Endothelial cell of umbilical vein (primary cell): ENCODE data around the gene RAB11FIP3. TPM values are rescaled to one million over a fixed set of nuclear protein-coding genes. Genes with fewer than 3 reads are reported as not detected.

Experiments used
- BruUV-seq: library from RNA; stranded (reverse); fragments of 400-500 nt; replicated peaks from 2 replicates; lab custom pipeline; 2021; lab: Mats Ljungman, UMichigan
- CTCF ChIA-PET: fragments of 300-600, 350-600 bp; sonication (Branson Sonifier 250); formaldehyde crosslinking; loops from one replicate; lab custom pipeline; 2021; ENCODE audit warnings: antibody characterized with exemption, inconsistent platforms; lab: Charles Lee
- POLR2A ChIA-PET: fragments of 300-600, 350-600 bp; sonication (Branson Sonifier 250); formaldehyde crosslinking; loops from one replicate; lab custom pipeline; 2021; ENCODE audit warnings: antibody characterized with exemption, inconsistent platforms; lab: Charles Lee
- DNase-seq: peaks from one replicate; pipeline ENCODE4 v3.0.0-alpha.2; 2011; ENCODE audit warnings: low read depth, low spot score
- FAIRE-seq: peaks from 2 replicates; lab custom pipeline; 2011; peaks lifted over from hg19 to GRCh38; lab: Jason Lieb, UNC
- H2AFZ ChIP-seq: 2 replicates; pipeline ENCODE4 v1.6.0; 2012; ENCODE audit warnings: low read depth, low read length, control low read depth, inconsistent platforms
- H3K27ac ChIP-seq: 2 replicates; pipeline ENCODE4 v1.5.1; 2011; ENCODE audit warnings: low read depth, mild to moderate bottlenecking, control low read depth, low read length, moderate library complexity; ENCODE audit not compliant: insufficient read depth
- H3K27me3 ChIP-seq, 2 experiments: 2 replicates each; pipeline versions ENCODE4 v1.6.0 to v1.6.1; 2011; ENCODE audit warnings: low read length in 2 of 2, mixed read lengths in 1 of 2; ENCODE audit not compliant: control insufficient read depth in 2 of 2, insufficient read depth in 2 of 2
- H3K36me3 ChIP-seq, 2 experiments: 2 replicates in 1 of 2; 3 replicates in 1 of 2; pipeline ENCODE4 v1.5.1; 2011; ENCODE audit warnings: low read length in 2 of 2, mild to moderate bottlenecking in 1 of 2, moderate library complexity in 1 of 2; ENCODE audit not compliant: control insufficient read depth in 2 of 2, insufficient read depth in 2 of 2; ENCODE audit errors: extremely low read depth in 1 of 2
- H3K4me1 ChIP-seq: 3 replicates; pipeline ENCODE4 v1.5.1; 2011; ENCODE audit warnings: mild to moderate bottlenecking, low read length; ENCODE audit not compliant: control insufficient read depth, insufficient read depth; ENCODE audit errors: extremely low read depth
- H3K4me2 ChIP-seq: 2 replicates; pipeline ENCODE4 v1.6.1; 2011; ENCODE audit warnings: low read length, control low read depth, mixed read lengths; ENCODE audit not compliant: insufficient read depth
- H3K4me3 ChIP-seq, 3 experiments: fragments of 200-600 bp in 1 of 3; sonication (generic), shearing (Covaris generic) in 1 of 3; replicated peaks in 1 of 3; 2 replicates each; pipeline ENCODE4 v1.5.1; 2011 to 2016; ENCODE audit warnings: control low read depth in 3 of 3, low read length in 3 of 3, mild to moderate bottlenecking in 2 of 3, inconsistent platforms in 1 of 3, low read depth in 1 of 3, moderate library complexity in 1 of 3; ENCODE audit not compliant: insufficient read depth in 1 of 3
- H3K79me2 ChIP-seq: 2 replicates; pipeline ENCODE4 v1.6.0; 2012; ENCODE audit warnings: low read length, inconsistent platforms; ENCODE audit not compliant: control insufficient read depth, insufficient read depth
- H3K9ac ChIP-seq: replicated peaks from 2 replicates; pipeline ENCODE3; 2011; ENCODE audit warnings: low read length, control low read depth; ENCODE audit not compliant: insufficient read depth; ENCODE audit errors: extremely low read depth
- H3K9me1 ChIP-seq: replicated peaks from 3 replicates; pipeline ENCODE4 v1.6.0; 2011; ENCODE audit warnings: mild to moderate bottlenecking, low read length; ENCODE audit not compliant: control insufficient read depth, insufficient read depth; ENCODE audit errors: extremely low read depth
- H3K9me3 ChIP-seq: replicated peaks from 2 replicates; pipeline ENCODE4 v1.5.1; 2012; ENCODE audit warnings: low read length, inconsistent platforms; ENCODE audit not compliant: control insufficient read depth, insufficient read depth
- H4K20me1 ChIP-seq: replicated peaks from 2 replicates; pipeline ENCODE3; 2011; ENCODE audit warnings: mild to moderate bottlenecking, low read length; ENCODE audit not compliant: control insufficient read depth, insufficient read depth; ENCODE audit errors: extremely low read depth
- CTCF ChIP-seq, 2 donors: IDR thresholded peaks; 1 replicate in 1 of 2; 2 replicates in 1 of 2; pipeline ENCODE4 v1.5.1; 2011; ENCODE audit warnings: low read length in 2 of 2, mild to moderate bottlenecking in 2 of 2, moderate library complexity in 2 of 2, control low read depth in 1 of 2, inconsistent platforms in 1 of 2, low read depth in 1 of 2; ENCODE audit not compliant: insufficient read depth in 1 of 2; ENCODE audit errors: extremely low read depth in 1 of 2
- EZH2 ChIP-seq: IDR thresholded peaks from 2 replicates; pipeline ENCODE4 v1.6.1; 2012; ENCODE audit warnings: borderline replicate concordance, low read depth, mild to moderate bottlenecking, moderate library complexity, low read length, inconsistent platforms; ENCODE audit not compliant: severe bottlenecking
- FOS ChIP-seq: IDR thresholded peaks from 2 replicates; pipeline ENCODE4 v1.6.1; 2011; ENCODE audit warnings: mild to moderate bottlenecking, low read length, moderate library complexity, borderline replicate concordance; ENCODE audit not compliant: insufficient read depth
- JUN ChIP-seq: IDR thresholded peaks from 2 replicates; pipeline ENCODE4 v1.6.1; 2011; ENCODE audit warnings: borderline replicate concordance, low read depth; ENCODE audit not compliant: insufficient read length, insufficient read depth
- MAX ChIP-seq: IDR thresholded peaks from 2 replicates; pipeline ENCODE4 v1.6.1; 2011; ENCODE audit not compliant: insufficient read depth, insufficient read length
- MYC ChIP-seq: IDR thresholded peaks from one replicate; pipeline ENCODE4 v1.6.1; 2011; ENCODE audit warnings: mild to moderate bottlenecking, low read depth, low read length
- POLR2AphosphoS5 ChIP-seq: IDR thresholded peaks from 2 replicates; pipeline ENCODE4 v1.6.1; 2012; ENCODE audit warnings: low read depth, mild to moderate bottlenecking, control low read depth, low read length, moderate library complexity; ENCODE audit not compliant: insufficient read depth
- dilution Hi-C: fragments of 300-500 bp; cut with MboI; formaldehyde crosslinking; loops from one replicate; pipeline ENCODE4 v1.15.0; 2019; ENCODE audit warnings: low sequenced_read_pairs; ENCODE audit not compliant: extremely low pct_ligation_motif_present
- intact Hi-C: fragments of 100-400 bp; cut with micrococcal nuclease; formaldehyde crosslinking; loops from one replicate; pipeline ENCODE4 v1.10.0; 2022
- polyA plus RNA-seq, 4 experiments: library from polyadenylated mRNA; depleted of rRNA in 3 of 4; stranded (reverse) in 3 of 4; unstranded in 1 of 4; fragments of >200 nt; gene quantifications; 2 replicates each; pipeline versions ENCODE4 v1.2.1 to v1.2.3, GENCODE V29; 2011 to 2012; ENCODE audit warnings: missing spikeins in 1 of 4
- total RNA-seq: library from RNA; stranded (reverse); gene quantifications from 2 replicates; pipeline ENCODE4 v1.2.3, GENCODE V29; 2021

The RAB11FIP3 gene
- total and polyA plus RNA-seq, 2 donors (not counting 3 experiments of a cell fraction or from before 2014, with no cell fraction given): 20.5 to 75.9 TPM

- dilution Hi-C loops (no loop called here), intact Hi-C loops (no loop called here)
Observed at GRCh38 chr16:522320-523096, 97.1 kb downstream of the RAB11FIP3 start.

More at GRCh38 chr16:522320-523096, 97.1 kb downstream of the RAB11FIP3 start:
- no peak overlapping the region for H3K4me3 ChIP-seq
- H3K27me3 ChIP-seq: no peaks in the 10 kb centered on the region
- BruUV-seq: no TSS peak
- no peak overlapping the region for H2AFZ ChIP-seq
- ChIA-PET CTCF (no interaction called here), POLR2A (no interaction called here)
- no peaks in the 10 kb centered on the region for H4K20me1 ChIP-seq
- H3K4me1 ChIP-seq: peaks cover 18% of the 10 kb centered on the region
- H3K27ac ChIP-seq: no peak overlapping the region
- no peak overlapping the region for H3K9ac ChIP-seq
- no peak for DNase-seq
- H3K36me3 ChIP-seq: peaks cover 0 to 15% of the 10 kb centered on the region in 2 experiments
- peaks cover 12% of the 10 kb centered on the region for H3K79me2 ChIP-seq
- no peaks in the 10 kb centered on the region for H3K9me3 ChIP-seq
- TF ChIP-seq MAX (no peak), MYC (no peak), POLR2AphosphoS5 (peak; percentile 11), EZH2 (no peak), JUN (no peak), FOS (no peak), CTCF (IDR thresholded peaks at IDR 0.05; ENCODE audit: extremely low read depth in 1 of 2, insufficient read depth in 1 of 2, low read depth in 1 of 2, low read length in 2 of 2) (no peak)
- no peaks in the 10 kb centered on the region for H3K9me1 ChIP-seq
- FAIRE-seq: no peak
- H3K4me2 ChIP-seq: no peak overlapping the region
